DMS153 treated with DMSO at 0.1 percent for 48 hours (cell line): ENCODE measurements around the gene LARGE1.
A peak's percentile ranks its signal among the peaks of the same experiment; 100 is the strongest.

ENCODE experiments used
- DNase-seq: peaks from one replicate; lab custom pipeline; 2025; ENCODE audit not compliant: unreplicated experiment; lab: John Stamatoyannopoulos, UW

Gene LARGE1

DNA sequence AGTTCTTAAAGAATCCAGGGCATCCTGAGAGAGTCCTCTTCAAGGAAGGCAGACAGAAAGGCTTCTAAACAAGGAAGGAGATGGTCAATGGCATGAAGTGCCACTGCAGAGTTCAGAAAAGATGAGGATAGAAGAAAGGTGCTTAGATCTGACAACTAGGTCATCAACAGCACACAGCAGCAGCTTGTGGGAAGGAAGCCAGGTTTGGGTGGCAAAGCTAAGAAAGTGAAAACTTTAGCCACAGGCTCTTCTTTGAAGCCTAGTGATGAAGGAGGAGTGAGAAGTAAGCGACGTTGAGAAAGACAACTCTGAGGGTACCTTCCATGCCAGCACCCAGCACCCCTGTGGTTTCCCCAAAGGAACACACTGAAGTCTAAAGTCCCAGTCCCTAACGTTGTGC, 92.0 kb downstream of the LARGE1 start:
- no peak for DNase-seq

DNA sequence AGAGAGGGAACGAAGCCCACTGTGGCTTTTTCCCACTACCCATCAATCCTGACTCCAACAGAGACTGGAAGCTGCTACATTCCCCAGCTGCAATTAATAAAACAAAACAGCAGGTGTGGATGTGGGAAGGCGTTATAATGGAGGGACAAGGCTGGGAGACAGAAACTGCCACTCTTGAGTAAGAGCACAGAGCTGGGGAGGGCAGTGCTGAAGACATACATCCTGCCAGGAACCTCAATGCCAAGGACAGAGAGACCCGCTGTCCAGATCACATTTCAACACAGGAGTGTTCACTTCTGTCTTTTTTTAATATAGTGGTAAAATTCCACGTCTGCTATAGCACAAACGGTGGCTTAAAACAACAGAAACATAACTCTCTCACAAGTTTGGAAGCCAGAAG, 94.5 kb downstream of the LARGE1 start:
- DNase-seq = no peak

DNA sequence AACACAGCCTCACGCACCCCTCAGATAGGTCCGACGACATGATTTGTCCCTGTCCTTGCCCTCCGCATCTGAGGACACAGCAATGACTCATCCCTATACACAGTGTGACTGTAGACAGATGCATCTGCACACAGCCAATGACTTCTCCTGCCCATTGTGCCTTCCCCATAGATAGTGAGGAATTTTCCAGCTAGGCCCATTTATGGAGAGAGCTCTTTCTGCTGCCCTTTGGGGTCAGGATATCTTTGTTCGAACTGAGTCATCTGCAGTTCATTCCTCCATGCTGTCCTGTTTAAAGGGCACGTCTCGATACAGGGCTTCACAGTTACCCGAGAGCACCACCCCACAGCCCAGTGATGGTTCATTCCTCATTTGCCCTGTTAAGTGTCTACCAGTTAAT, 96.7 kb downstream of the LARGE1 start:
- no peak for DNase-seq

DNA sequence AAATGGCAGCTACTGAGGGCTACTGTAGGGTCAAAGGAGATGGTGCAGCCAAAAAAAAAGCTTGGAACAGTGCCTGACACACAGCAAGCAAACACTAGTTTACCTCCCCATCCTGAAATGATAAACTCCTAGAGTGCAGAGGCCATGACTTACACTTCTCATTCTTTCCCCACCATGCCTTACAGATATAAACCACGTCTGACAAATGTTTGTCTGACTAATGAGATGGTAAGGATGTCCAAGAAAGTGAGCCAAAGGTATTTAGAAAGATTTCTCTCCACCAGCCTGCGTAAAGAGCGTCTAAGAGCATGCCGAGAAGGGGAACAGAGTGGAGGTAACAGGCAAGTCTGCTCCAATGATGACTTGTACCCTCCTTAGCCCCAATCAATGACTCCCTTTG, 99.0 kb downstream of the LARGE1 start:
- DNase-seq = no peak

DNA sequence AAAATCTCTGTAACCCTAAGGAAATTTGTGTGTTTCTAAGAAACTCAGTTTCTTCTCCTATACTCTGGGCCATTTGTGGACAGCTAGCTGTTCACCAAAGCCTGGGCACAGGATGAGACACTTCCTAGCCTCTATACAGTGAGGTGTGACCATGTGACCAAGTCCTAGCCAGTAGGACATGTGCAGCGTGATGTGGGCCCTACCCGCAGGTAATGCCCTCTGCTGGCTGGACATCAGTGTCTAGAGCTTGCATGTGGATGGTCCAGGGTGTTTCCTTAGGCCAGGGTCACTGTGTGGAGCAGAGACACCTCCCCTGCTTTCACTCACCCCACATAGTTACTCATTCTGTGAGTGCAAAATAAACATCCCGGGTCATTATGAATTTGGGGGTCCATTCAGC, 100.5 kb downstream of the LARGE1 start:
- no peak for DNase-seq

DNA sequence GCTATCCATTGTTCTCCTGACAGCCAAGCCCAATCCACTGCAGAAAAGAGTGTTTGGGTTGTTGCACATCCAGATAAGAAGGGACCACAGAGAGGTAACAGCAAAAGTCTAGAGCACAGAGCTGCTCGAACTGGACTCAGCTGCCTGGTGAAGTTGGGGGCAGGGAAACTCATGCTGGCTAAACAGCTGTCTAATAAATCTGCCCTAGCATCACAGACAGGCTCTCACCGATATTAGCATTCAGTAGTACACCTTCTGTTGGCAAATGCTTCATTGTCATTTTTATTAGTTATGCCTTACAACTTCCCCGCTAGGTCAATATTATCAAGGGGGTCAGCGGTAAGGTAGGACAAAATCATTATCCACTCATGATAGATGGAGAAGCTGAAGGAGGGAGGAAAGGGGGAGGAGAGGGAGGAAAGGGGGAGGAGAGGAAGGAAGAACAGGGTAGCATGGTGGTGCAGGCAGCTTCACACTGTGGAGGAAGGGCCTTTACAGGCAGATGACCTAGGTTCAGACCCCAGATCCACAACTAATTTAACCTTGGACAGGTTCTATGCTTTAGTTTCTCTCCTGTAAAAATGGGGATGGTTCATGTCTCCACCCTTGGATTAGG, 102.7 kb downstream of the LARGE1 start:
- DNase-seq = peak; percentile 27

DNA sequence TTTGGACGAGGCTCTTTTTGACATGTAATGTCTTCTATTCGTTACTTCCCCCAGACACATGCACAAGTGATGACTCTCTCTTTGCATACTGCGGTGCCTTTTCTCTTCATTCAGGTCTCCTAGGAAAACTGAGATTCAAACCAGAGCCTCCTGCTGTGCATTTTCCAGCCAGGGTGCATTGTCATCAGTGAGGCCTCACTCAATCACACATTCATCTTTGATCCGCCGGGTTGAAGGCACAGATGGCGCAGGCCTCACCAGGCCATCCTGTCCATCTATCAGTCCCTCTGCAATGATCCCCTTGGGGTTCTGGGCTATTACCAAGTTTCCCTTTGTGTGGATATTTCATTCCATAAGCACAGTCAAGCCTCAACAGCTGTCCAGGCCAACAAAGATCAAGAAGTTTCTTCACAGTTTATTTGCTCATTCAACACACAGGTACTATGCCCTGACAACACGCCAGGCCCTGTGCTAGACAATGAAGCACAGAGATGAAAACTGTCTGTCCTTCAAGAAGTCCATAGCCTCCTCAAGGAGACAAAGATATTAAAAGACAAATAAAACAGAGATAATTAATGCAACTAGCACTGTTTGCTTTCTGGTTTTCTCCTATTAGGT, 107.8 kb downstream of the LARGE1 start:
- DNase-seq = no peak

DNA sequence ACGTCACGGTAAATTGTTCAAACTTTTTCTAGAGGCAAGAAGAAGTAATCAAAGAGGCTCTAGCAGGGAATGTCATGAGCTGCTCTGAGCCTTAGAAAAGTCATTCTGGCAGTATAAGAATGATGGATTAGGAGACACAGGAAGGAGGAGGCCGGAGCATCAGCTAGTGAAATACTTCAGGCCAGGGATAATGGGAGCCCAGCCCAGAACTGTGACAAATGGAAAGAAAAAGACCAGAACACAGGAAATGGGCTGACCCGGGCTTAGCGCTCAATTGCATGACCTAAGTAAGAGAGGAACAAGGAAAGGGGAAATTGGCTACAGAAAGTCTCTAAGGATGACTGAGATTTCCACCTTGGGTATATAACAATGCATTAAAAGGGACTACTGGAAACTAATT, 108.6 kb downstream of the LARGE1 start:
- DNase-seq = no peak

DNA sequence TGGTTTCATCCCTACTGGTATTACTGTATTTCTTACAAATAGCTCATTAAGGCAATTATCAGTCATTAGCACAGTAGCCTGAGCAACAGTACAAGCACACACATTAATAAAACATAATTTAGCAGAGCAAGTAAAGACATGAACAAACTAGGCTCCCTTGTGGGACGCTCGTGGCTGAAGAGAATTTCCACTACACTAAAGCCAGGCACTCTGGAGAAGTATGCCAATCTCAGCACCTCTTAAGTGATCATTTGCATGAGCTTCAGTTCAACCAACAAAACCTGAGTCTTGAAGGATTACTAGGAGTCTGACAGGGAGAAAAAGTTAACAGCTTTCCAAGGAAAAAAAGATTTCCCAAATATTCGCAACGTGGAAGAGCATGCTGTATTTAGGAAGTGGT, 109.1 kb downstream of the LARGE1 start:
- DNase-seq = no peak

DNA sequence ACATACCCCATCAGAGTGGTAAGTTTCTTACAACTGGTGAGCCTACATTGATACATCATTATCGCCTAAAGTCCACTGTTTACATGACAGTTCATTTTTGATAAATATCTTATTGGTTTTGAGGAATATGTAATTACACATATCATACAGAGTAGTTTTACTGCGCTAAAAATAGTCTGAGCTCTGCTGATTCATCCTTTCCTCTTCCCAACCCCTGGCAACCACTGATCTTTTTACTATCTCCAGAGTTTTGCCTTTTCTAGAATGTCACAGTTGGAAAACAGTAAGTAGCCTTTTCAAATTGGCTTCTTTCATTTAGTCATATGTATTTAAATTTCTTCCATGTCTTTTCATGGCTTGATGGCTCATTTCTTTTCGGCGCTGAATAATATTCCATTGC, 112.8 kb downstream of the LARGE1 start:
- DNase-seq = no peak

DNA sequence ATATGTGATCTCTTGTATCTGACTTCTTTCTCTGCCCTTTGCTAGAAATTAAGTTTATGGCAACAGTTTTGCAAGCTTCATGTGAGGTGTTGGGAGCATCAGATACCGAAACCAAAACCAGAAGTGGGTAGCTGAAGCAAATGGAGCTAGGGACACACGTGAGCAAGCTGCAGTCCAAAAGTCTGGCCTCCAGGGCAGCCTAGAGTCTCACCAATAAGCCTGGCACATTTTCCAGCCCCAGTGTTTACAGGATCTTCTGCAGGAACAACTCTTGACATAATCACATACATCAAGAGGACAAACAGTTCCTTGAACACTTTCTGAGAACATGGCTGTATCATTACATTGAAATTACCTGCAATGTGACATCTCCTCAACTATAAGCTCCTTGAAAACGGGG, 114.1 kb downstream of the LARGE1 start:
- no peak for DNase-seq

DNA sequence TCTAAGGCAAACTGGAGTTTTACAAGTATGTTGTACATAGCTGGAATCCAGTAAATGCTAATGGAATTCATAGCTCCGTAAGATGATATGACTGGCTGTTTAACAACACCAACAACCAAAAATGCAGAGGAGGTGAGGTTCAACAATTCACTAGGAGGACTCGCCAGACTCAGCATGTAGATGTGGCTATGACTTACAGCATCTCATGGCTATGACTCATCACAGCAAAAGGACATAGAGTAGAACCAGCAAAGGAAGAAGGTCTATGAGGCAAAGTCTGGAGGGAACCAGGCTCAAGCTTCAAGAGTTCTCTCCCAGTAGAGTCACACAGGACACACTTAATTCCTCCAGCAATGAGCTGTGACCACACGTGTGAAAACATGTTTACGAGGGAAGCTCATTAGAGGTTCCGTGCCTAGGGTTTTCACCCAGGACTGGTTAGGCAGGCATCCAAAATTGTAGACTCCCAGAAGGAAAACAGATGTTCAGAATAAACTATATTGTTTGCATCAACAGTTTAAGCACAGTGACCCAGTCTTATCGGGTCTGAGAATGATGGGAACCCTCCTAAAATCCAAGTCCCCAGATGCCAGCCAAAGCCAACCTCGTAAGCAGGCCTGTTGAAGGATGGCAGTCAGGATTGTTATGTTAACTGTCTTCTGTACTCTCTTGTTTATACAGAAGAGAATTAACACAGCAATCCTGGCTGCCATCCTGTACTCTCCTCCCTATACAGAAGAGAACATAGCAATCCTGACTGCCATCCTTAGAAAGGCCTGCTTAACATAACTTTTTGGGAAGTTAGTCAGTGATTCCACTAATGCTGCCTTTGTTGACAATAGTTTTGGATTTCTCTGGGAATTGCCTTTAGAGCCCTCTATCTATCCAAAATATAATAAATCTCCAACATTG, 116.6 kb downstream of the LARGE1 start:
- DNase-seq = no peak

DNA sequence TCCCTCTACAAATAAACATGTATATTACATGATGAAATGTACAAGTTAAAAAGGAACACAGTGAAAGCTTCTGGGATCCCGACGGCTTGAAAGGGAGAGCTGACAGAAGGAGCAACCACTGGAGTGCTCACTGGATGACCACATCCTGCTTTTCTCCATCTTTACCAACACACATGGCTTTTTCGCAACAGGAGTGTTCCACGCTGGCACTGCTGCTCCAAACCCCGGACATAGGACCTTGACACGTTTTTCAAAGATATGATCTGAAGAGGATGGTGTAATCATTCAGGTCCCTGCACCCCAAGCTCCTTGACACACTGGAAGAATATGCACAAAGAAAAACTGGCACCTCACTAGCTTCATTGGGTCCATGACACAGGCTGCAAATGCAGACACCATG, 121.9 kb downstream of the LARGE1 start:
- DNase-seq = no peak

DNA sequence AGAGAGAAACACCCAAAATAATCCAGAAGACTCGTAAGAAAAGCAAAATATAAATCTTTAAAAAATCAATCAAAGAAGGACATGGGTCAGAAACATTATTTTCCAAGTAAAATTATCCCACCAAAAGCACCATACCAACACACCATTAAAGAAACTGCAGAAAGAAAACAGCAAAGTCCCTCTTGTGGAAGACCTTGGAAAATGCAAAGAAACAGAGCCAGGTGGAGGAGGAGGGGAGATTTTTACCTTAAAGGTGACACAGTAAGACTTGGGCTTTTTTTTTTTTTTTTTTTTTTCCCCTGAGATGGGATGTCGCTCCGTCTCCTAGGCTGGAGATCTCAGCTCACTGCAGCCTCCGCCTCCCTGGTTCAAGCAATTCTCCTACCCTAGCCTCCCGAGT, 123.8 kb downstream of the LARGE1 start:
- DNase-seq = peak; percentile 9

DNA sequence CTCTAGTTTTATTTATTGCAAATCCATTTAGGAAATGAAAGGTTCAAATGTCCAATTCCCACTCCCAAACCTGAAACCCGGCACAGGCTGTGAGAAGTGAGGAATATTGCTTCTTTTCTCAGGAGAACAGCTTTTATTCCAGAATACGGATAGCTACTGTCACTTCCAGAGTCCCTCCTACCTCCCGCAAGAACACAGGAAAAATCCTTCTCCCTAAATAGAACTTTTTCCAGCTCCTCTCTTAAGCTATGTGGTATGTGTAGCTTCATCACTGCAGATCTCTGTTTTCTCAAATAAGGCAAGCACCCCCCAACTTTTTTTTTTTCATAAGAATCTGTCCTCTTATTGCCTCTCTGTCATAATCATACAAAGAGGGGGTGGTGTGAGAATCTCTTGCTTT, 126.8 kb downstream of the LARGE1 start:
- no peak for DNase-seq

DNA sequence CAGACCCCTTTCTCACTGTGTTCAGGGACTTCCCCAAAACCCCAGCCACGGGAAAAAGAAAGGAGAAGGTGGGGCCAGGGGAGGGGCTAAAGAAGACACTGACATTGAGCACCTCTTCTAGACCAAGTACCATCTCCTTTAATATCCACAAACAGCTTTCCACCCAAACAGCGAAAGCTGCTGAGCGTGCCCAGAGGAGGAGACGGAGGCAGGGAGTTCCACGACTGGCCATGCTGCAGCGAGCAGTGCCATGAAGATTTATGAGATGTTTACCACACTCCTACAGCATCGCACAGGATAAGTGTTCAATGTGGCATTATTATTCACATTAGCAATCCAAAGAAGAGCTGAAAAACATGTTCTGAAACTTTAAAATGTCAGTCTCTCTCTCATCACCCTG, 127.4 kb downstream of the LARGE1 start:
- no peak for DNase-seq

DNA sequence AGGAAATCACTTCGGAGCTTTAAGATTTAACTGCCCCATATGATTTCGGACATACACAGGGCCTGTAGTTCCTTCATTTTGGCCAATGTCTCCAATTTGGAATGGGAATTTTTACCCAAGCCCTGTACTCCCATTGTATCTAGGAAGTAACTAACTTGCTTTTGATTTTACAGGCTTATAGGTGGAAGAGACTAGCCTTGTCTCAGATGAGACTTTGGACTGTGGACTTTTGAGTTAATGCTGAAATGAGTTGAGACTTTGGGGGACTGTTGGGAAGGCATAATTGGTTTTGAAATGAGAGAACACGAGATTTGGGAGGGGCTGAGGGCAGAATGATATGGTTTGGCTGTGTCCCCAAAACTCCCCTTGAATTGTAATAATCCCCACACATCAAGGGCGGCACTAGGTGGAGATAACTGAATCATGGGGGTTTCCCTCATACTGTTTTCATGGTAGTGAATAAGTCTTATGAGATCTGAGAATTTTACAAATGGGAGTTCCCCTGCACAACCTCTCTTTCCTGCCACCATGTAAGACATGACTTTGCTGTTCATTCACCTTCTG, 130.5 kb downstream of the LARGE1 start:
- DNase-seq = no peak

DNA sequence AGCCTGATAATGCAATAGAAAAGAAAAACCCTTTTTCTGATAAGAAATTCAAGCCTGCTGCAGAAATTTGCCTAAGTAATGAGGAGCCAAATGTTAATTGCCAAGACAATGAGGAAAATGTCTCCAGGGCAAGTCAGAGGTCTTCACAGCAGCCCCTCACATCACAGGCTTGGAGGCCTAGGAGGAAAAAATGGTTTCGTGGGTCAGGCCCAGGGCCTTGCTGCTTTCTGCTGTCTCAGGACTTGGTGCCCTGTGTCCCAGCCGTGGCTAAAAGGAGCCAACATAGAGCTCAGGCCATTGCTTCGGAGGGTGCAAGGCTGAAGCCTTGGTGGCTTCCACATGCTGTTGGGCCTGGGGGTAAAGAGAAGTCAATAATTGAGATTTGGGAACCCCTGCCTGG, 131.3 kb downstream of the LARGE1 start:
- no peak for DNase-seq

DNA sequence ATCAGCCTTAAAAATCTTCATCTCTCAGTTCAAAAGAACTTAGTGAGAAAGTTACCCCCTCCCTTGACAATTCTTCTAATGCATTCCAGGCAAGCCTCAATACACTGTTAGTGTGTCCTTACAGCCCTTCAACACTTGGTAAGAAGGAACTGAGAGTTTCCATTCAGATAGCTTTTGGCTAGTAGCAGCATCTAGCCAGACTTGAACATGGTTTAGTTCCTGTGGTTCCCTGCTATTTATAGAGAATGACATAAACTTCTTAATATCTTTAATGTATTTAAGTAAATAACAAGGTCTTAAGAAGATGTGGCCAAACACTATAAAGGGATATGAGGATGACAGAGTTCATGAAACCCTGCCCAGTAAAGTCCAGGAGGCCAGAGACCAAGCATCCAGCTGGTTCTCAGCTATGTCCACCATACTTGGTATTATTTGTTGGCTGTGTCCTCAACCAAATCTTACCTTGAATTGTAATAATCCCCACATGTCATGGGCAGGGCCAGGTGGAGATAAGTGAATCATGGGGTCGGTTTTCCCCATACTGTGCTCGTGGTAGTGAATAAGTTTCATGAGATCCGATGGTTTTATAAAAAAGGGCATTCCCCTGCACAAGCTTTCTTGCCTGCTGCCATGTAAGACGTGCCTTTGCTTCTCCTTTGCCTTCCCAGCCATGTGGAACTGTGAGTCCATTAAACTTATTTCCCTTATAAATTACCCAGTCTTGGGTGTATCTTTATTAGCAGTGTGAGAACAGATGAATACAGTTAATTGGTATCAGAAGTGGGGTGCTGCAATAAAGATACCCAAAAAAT, 132.4 kb downstream of the LARGE1 start:
- no peak for DNase-seq

DNA sequence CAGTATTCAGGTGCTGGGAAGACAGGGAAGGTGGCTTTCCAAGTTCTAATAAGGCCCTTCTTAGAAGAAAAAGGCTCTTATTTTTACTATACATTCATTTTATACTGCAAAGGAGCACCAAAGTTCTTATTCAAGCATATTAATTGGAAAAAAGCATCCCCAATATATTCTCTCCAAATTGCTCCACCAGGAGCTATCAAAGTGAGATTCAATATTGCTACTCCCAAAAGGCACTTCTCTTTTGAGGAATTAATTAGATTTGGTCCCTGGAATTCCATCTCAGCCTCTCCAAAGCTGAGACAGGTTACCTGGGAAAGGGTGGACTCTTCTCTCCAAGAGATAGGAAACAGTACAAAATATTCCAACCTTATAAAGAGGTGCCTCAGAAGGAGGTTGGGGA, 134.1 kb downstream of the LARGE1 start:
- no peak for DNase-seq
